Uterus (tissue), 2 donors: ENCODE measurements around the gene TMEM106B.

Experiments
- CTCF ChIP-seq, 4 experiments: fragments of 200-600 bp in 2 of 4; fragments of 450-650 bp in 2 of 4; sonication (generic) in 2 of 4; IDR thresholded peaks; one replicate each; pipeline ENCODE4 v1.5.1; 2016 to 2019; ENCODE audit warnings: antibody characterized with exemption in 4 of 4, mild to moderate bottlenecking in 2 of 4, moderate library complexity in 1 of 4
- POLR2A ChIP-seq, 2 donors: fragments of 450-650 bp; IDR thresholded peaks; one replicate each; pipeline ENCODE4 v1.6.1; 2016; ENCODE audit warnings: antibody characterized with exemption in 2 of 2, mild to moderate bottlenecking in 1 of 2, moderate library complexity in 1 of 2

GRCh38 chr7:12269100-12269895 is 58.2 kb downstream of the TMEM106B start:
- TF ChIP-seq CTCF (IDR thresholded peaks at IDR 0.05) = no peak
- TF ChIP-seq POLR2A (IDR thresholded peaks at IDR 0.05) = no peak
